ENCODE results near the gene QRICH1.

GRCh38 chr3:49104052-49104426 lies 10.2 kb upstream of the QRICH1 start:
- TF ChIP-seq CTCF (conservative IDR thresholded peaks at IDR 0.05; ENCODE audit: low read length) = no peak
- TF ChIP-seq EZH2phosphoT487 (IDR thresholded peaks at IDR 0.05; ENCODE audit: borderline replicate concordance, low read depth, low read length) = no peak
